Activated CD4-positive, alpha-beta T cell treated with anti-CD3 and anti-CD28 coated beads for 4 hours (primary cell): ENCODE results near the gene CPM.

Experiments used
- DNase-seq, 2 donors: peaks; one replicate each; pipeline ENCODE4 v3.0.0-alpha.2; 2020

CPM gene

GRCh38 chr12:68932961-68933893, at the start of gene CPM:
CPM (minus strand) TSS chr12:68933171; CDS start chr12:68932837, 334 bp downstream.
- peak; percentile 56 to 72 for DNase-seq

- DNase-seq: no peak
These were observed 48.5 kb upstream of the CPM start for GRCh38 chr12:68981516-68981915.

- DNase-seq: no peak
These were observed 47.7 kb upstream of the CPM start for GRCh38 chr12:68980476-68981212.

- no peak for DNase-seq
These were observed 45.7 kb upstream of the CPM start for GRCh38 chr12:68978678-68979077.

GRCh38 chr12:68977909-68978610, 45.1 kb upstream of the CPM start:
- no peak for DNase-seq

- no peak for DNase-seq
These were observed 44.4 kb upstream of the CPM start for GRCh38 chr12:68977335-68977734.

GRCh38 chr12:68976395-68976841, 43.4 kb upstream of the CPM start:
- DNase-seq: no peak

- DNase-seq: no peak
These were observed 42.8 kb upstream of the CPM start for GRCh38 chr12:68975811-68976210.

- no peak for DNase-seq
These were observed 39.6 kb upstream of the CPM start for GRCh38 chr12:68972595-68972994.

- no peak for DNase-seq
These were observed 38.4 kb upstream of the CPM start for GRCh38 chr12:68971404-68971803.

GRCh38 chr12:68970951-68971350, 38.0 kb upstream of the CPM start:
- no peak for DNase-seq

- no peak for DNase-seq
These were observed 37.3 kb upstream of the CPM start for GRCh38 chr12:68970306-68970705.

- no peak for DNase-seq
These were observed 34.1 kb upstream of the CPM start for GRCh38 chr12:68967046-68967445.

- no peak for DNase-seq
These were observed 31.1 kb upstream of the CPM start for GRCh38 chr12:68963856-68964745.

- no peak for DNase-seq
These were observed 30.2 kb upstream of the CPM start for GRCh38 chr12:68962877-68963855.

GRCh38 chr12:68959891-68960464, 27.0 kb upstream of the CPM start:
- no peak for DNase-seq

- no peak for DNase-seq
These were observed 26.3 kb upstream of the CPM start for GRCh38 chr12:68959143-68959858.

GRCh38 chr12:68958322-68958721, 25.4 kb upstream of the CPM start:
- no peak for DNase-seq

- DNase-seq: no peak
These were observed 24.3 kb upstream of the CPM start for GRCh38 chr12:68957273-68957672.

GRCh38 chr12:68956466-68956865, 23.5 kb upstream of the CPM start:
- no peak for DNase-seq
